Caco-2 (cell line): ENCODE data around the gene TEKT3. TPM values are rescaled to one million over a fixed set of nuclear protein-coding genes. Genes with fewer than 3 reads are reported as not detected.

Source experiments
- BruUV-seq: library from RNA; stranded (reverse); fragments of 400-500 nt; replicated peaks from 2 replicates; lab custom pipeline; 2021; lab: Mats Ljungman, UMichigan
- CTCF ChIA-PET: fragments of 300-600 bp; sonication (Branson Sonifier 250); formaldehyde crosslinking; loops from one replicate; lab custom pipeline; 2022; ENCODE audit warnings: antibody characterized with exemption; lab: Charles Lee
- POLR2A ChIA-PET: fragments of 300-600 bp; sonication (Branson Sonifier 250); formaldehyde crosslinking; loops from one replicate; lab custom pipeline; 2022; ENCODE audit warnings: antibody characterized with exemption; lab: Charles Lee
- DNase-seq, 2 experiments: peaks; one replicate each; pipeline versions ENCODE4 v3.0.0 to v3.0.0-alpha.2; 2020 to 2022
- H3K27me3 ChIP-seq: replicated peaks from 2 replicates; pipeline ENCODE4 v1.6.0; 2011; ENCODE audit warnings: low read length; ENCODE audit not compliant: control insufficient read depth, insufficient read depth
- H3K36me3 ChIP-seq: 2 replicates; pipeline ENCODE4 v1.5.1; 2011; ENCODE audit warnings: low read length; ENCODE audit not compliant: control insufficient read depth, insufficient read depth
- H3K4me1 ChIP-seq: fragments of 250-450 bp; sonication (Bioruptor Pico); 2 replicates; pipeline ENCODE4 v1.5.1; 2020; ENCODE audit warnings: mild to moderate bottlenecking
- H3K4me3 ChIP-seq: 2 replicates; pipeline ENCODE4 v1.5.1; 2011; ENCODE audit warnings: low read depth, mild to moderate bottlenecking, control low read depth, low read length
- H3K9me3 ChIP-seq: fragments of 250-450 bp; sonication (Bioruptor Pico); 2 replicates; pipeline ENCODE4 v1.5.1; 2020; ENCODE audit warnings: mild to moderate bottlenecking, moderate library complexity
- H3K27ac Mint-ChIP-seq: one replicate; pipeline ENCODE4 v1.8.0; 2022; ENCODE audit warnings: mixed read lengths; ENCODE audit not compliant: unreplicated experiment
- H3K27me3 Mint-ChIP-seq: one replicate; pipeline ENCODE4 v1.8.0; 2022; ENCODE audit warnings: mixed read lengths; ENCODE audit not compliant: insufficient read depth, unreplicated experiment
- H3K36me3 Mint-ChIP-seq: one replicate; pipeline ENCODE4 v1.8.0; 2022; ENCODE audit warnings: mild to moderate bottlenecking, mixed read lengths; ENCODE audit not compliant: insufficient read depth, unreplicated experiment
- H3K4me1 Mint-ChIP-seq: one replicate; pipeline ENCODE4 v1.8.0; 2022; ENCODE audit warnings: low read depth, mixed read lengths; ENCODE audit not compliant: unreplicated experiment
- H3K4me3 Mint-ChIP-seq: one replicate; pipeline ENCODE4 v1.8.0; 2022; ENCODE audit warnings: mild to moderate bottlenecking, moderate library complexity, mixed read lengths; ENCODE audit not compliant: unreplicated experiment
- H3K9me3 Mint-ChIP-seq: one replicate; pipeline ENCODE4 v1.8.0; 2022; ENCODE audit warnings: mixed read lengths; ENCODE audit not compliant: unreplicated experiment
- CTCF ChIP-seq, 2 experiments: fragments of 200-600 bp in 1 of 2; IDR thresholded peaks; 1 replicate in 1 of 2; 2 replicates in 1 of 2; pipeline versions ENCODE4 v1.5.1 to v1.8.0; 2011 to 2022; ENCODE audit warnings: antibody characterized with exemption in 1 of 2, control low read depth in 1 of 2, inconsistent platforms in 1 of 2, low read depth in 1 of 2, low read length in 1 of 2, mild to moderate bottlenecking in 1 of 2, moderate library complexity in 1 of 2; ENCODE audit not compliant: insufficient read depth in 1 of 2, severe bottlenecking in 1 of 2, unreplicated experiment in 1 of 2
- intact Hi-C: fragments of 100-400 bp; cut with micrococcal nuclease; formaldehyde crosslinking; loops from one replicate; pipeline ENCODE4 v1.10.0; 2022; ENCODE audit not compliant: unreplicated experiment
- total RNA-seq: library from RNA; stranded (reverse); gene quantifications from 2 replicates; pipeline ENCODE4 v1.2.3, GENCODE V29; 2022

TEKT3 gene
- total RNA-seq, 1 experiment from 2014 or later: 0.43 TPM

DNA sequence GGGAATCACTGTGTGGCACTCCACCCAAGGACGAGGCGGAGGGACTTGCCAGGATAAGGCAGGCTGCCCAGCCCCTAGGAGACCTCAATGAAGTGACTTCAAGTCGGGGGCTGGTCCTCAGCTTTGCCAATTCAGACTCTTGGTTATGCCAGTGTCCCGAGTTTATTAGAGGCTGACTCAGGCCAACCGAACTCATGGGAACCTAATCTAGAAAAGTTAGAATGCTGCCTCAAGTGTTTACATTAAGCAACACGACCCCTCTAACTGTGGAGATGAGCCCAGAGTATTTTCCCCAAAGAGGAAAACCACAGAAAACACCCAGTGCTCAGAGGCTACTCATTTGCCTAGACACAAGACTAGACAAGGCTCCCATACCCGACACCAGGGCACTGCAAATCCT, 1.1 kb upstream of the TEKT3 start:
- Histone ChIP-seq H3K36me3 (no peaks in the 10 kb centered on the region), H3K4me3 (no peak overlapping the region), H3K4me1 (no peaks in the 10 kb centered on the region), H3K9me3 (no peaks in the 10 kb centered on the region), H3K27me3 (no peaks in the 10 kb centered on the region)
- Mint-ChIP-seq H3K9me3 (no peaks in the 10 kb centered on the region), H3K36me3 (no peaks in the 10 kb centered on the region), H3K27ac (no peak overlapping the region), H3K4me1 (no peaks in the 10 kb centered on the region), H3K27me3 (peaks cover 6% of the 10 kb centered on the region), H3K4me3 (no peak overlapping the region)
- no peak for TF ChIP-seq CTCF (IDR thresholded peaks at IDR 0.05; ENCODE audit: insufficient read depth in 1 of 2, low read depth in 1 of 2, low read length in 1 of 2, severe bottlenecking in 1 of 2, unreplicated experiment in 1 of 2)
- BruUV-seq: no TSS peak
- ChIA-PET CTCF (no interaction called here), POLR2A (no interaction called here)
- intact Hi-C loops: no loop called here
- DNase-seq: no peak

DNA sequence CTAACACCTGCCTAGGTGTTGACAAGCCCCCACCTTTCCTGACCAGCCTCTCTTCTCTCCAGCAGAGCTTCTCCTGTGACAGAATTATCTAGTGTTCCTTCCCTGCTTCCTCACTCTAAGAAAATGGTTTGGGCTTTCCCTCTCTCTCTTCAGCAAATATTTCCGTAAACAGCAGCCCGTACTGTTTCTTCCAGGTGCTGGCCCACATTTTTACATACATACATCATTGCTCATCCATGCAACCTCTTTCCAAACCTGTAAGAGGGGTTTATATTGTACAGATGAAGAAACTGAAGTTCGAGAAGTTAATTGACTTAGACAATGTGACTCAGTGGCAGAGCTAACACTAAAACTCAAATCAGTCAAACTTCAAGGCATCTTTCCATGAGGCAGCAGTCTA, 569 bp upstream of the TEKT3 start:
- H3K4me1 Mint-ChIP-seq: no peaks in the 10 kb centered on the region
- Histone ChIP-seq H3K4me3 (peak overlapping the region; percentile 25), H3K9me3 (no peaks in the 10 kb centered on the region), H3K36me3 (no peaks in the 10 kb centered on the region), H3K4me1 (no peaks in the 10 kb centered on the region), H3K27me3 (no peaks in the 10 kb centered on the region)
- no peaks in the 10 kb centered on the region for H3K9me3 Mint-ChIP-seq
- no TSS peak for BruUV-seq
- peaks cover 6% of the 10 kb centered on the region for H3K27me3 Mint-ChIP-seq
- no peak for TF ChIP-seq CTCF (IDR thresholded peaks at IDR 0.05; ENCODE audit: insufficient read depth in 1 of 2, low read depth in 1 of 2, low read length in 1 of 2, severe bottlenecking in 1 of 2, unreplicated experiment in 1 of 2)
- intact Hi-C loops: no loop called here
- no peaks in the 10 kb centered on the region for H3K36me3 Mint-ChIP-seq
- no peak for DNase-seq
- H3K4me3 Mint-ChIP-seq: peak overlapping the region; percentile 91
- CTCF ChIA-PET: no interaction called here
- H3K27ac Mint-ChIP-seq: no peak overlapping the region
- POLR2A ChIA-PET: no interaction called here

GRCh38 chr17:15340966-15341365, 431 bp downstream of the TEKT3 start:
- no peaks in the 10 kb centered on the region for H3K9me3 Mint-ChIP-seq
- no TSS peak for BruUV-seq
- no peak overlapping the region for H3K27ac Mint-ChIP-seq
- no peaks in the 10 kb centered on the region for H3K4me1 Mint-ChIP-seq
- peak overlapping the region; percentile 91 for H3K4me3 Mint-ChIP-seq
- no peak for TF ChIP-seq CTCF (IDR thresholded peaks at IDR 0.05; ENCODE audit: insufficient read depth in 1 of 2, low read depth in 1 of 2, low read length in 1 of 2, severe bottlenecking in 1 of 2, unreplicated experiment in 1 of 2)
- Histone ChIP-seq H3K9me3 (no peaks in the 10 kb centered on the region), H3K27me3 (no peaks in the 10 kb centered on the region), H3K4me1 (no peaks in the 10 kb centered on the region), H3K36me3 (no peaks in the 10 kb centered on the region), H3K4me3 (peak overlapping the region; percentile 34)
- CTCF ChIA-PET: no interaction called here
- H3K27me3 Mint-ChIP-seq: peaks cover 6% of the 10 kb centered on the region
- POLR2A ChIA-PET: no interaction called here
- DNase-seq: no peak
- H3K36me3 Mint-ChIP-seq: no peaks in the 10 kb centered on the region
- intact Hi-C loops: no loop called here
